Esophagus muscularis mucosa (tissue), 4 donors: ENCODE results near the gene IDE. TPM values are rescaled to one million over a fixed set of nuclear protein-coding genes. Genes with fewer than 3 reads are reported as not detected.

Experiments used
- DNase-seq: peaks from one replicate; pipeline ENCODE4 v3.0.0-alpha.2; 2017; ENCODE audit errors: extremely low spot score
- H3K27ac ChIP-seq, 4 donors: fragments of 200-600 bp; sonication (generic); replicated peaks in 1 of 4; 1 replicate in 3 of 4; 2 replicates in 1 of 4; pipeline ENCODE4 v1.5.1; 2016 to 2019; ENCODE audit warnings: mild to moderate bottlenecking in 1 of 4
- H3K27me3 ChIP-seq, 4 donors: fragments of 200-600 bp; sonication (generic); one replicate each; pipeline versions ENCODE4 v1.5.1 to v1.6.0; 2016 to 2019
- H3K36me3 ChIP-seq, 4 donors: fragments of 200-600 bp; sonication (generic); one replicate each; pipeline ENCODE4 v1.5.1; 2016 to 2019
- H3K4me1 ChIP-seq, 4 donors: fragments of 200-600 bp; sonication (generic); one replicate each; pipeline ENCODE4 v1.5.1; 2016 to 2019
- H3K4me3 ChIP-seq, 4 donors: fragments of 200-600 bp; sonication (generic); 1 replicate in 2 of 4; 2 replicates in 2 of 4; pipeline ENCODE4 v1.5.1; 2016 to 2019; ENCODE audit warnings: mild to moderate bottlenecking in 4 of 4, moderate library complexity in 1 of 4
- H3K9me3 ChIP-seq, 4 donors: fragments of 200-600 bp; sonication (generic); 1 replicate in 3 of 4; 2 replicates in 1 of 4; pipeline ENCODE4 v1.5.1; 2016 to 2019
- EP300 ChIP-seq: sonication (generic); formaldehyde crosslinking; IDR thresholded peaks from one replicate; pipeline ENCODE4 v1.6.1; 2017; ENCODE audit warnings: antibody characterized with exemption
- POLR2A ChIP-seq: fragments of 450-650 bp; IDR thresholded peaks from one replicate; pipeline ENCODE4 v1.6.1; 2017; ENCODE audit warnings: antibody characterized with exemption, moderate library complexity, mild to moderate bottlenecking, low read depth
- POLR2AphosphoS5 ChIP-seq, 2 donors: sonication (generic); formaldehyde crosslinking; IDR thresholded peaks; one replicate each; pipeline ENCODE4 v1.6.1; 2017; ENCODE audit warnings: antibody characterized with exemption in 2 of 2
- WGBS: methylation state at CpG from one replicate; pipeline ENCODE4 v1.1.5; 2018; 5-methylcytosine and 5-hydroxymethylcytosine counted together
- intact Hi-C: fragments of 100-400 bp; cut with DNase I; formaldehyde crosslinking; loops from one replicate; pipeline ENCODE4 v1.15.1; 2023
- total RNA-seq, 4 donors: library from RNA; depleted of rRNA; stranded (reverse); fragments of >200 nt; gene quantifications; one replicate each; pipeline versions ENCODE4 v1.1.0 to v1.2.1, GENCODE V29; 2016
- TF ChIP-seq, protein P1 (sequence below), 3 experiments: fragments of 200-600 bp in 2 of 3; fragments of 450-650 bp in 1 of 3; sonication (generic) in 2 of 3; IDR thresholded peaks; one replicate each; pipeline ENCODE4 v1.5.1; 2017 to 2019; ENCODE audit warnings: antibody characterized with exemption in 3 of 3, mild to moderate bottlenecking in 2 of 3, moderate library complexity in 1 of 3

IDE gene
- total RNA-seq, 4 donors from 2014 or later, result 27.0 to 33.1 (median 30.7) TPM

DNA sequence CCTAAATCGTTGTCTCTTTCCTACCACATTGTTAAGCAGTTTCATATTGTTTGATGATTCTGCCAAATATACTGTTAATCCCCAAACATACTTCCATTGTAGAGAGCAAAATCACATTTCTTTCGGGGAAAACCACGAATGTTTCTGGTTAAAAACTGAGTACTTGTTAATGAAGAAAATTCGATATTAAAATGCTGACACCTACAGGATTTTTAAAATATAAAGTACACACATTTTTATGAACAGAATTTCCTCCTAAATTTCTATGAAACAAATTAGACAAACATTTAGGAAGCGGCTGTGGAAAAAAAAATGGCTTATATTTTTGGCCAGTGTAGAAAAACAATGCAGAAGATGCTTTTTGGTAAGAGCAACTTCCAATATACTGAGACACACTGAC lies 68.8 kb downstream of the IDE start:
- no peaks in the 10 kb centered on the region for H3K27me3 ChIP-seq
- H3K4me1 ChIP-seq, result no peaks in the 10 kb centered on the region
- H3K4me3 ChIP-seq, result no peak overlapping the region
- WGBS, result 89% methylated on average over 5 of the region's 5 CpGs
- intact Hi-C loops, result no loop called here
- no peak for DNase-seq
- H3K27ac ChIP-seq, result no peak overlapping the region
- TF ChIP-seq POLR2AphosphoS5 (IDR thresholded peaks at IDR 0.05), result no peak
- TF ChIP-seq POLR2A, result no peak
- TF ChIP-seq, protein P1, sequence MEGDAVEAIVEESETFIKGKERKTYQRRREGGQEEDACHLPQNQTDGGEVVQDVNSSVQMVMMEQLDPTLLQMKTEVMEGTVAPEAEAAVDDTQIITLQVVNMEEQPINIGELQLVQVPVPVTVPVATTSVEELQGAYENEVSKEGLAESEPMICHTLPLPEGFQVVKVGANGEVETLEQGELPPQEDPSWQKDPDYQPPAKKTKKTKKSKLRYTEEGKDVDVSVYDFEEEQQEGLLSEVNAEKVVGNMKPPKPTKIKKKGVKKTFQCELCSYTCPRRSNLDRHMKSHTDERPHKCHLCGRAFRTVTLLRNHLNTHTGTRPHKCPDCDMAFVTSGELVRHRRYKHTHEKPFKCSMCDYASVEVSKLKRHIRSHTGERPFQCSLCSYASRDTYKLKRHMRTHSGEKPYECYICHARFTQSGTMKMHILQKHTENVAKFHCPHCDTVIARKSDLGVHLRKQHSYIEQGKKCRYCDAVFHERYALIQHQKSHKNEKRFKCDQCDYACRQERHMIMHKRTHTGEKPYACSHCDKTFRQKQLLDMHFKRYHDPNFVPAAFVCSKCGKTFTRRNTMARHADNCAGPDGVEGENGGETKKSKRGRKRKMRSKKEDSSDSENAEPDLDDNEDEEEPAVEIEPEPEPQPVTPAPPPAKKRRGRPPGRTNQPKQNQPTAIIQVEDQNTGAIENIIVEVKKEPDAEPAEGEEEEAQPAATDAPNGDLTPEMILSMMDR (IDR thresholded peaks at IDR 0.05), result no peak
- no peak for TF ChIP-seq EP300
- H3K9me3 ChIP-seq, result no peaks in the 10 kb centered on the region
- H3K36me3 ChIP-seq, result peaks cover 36 to 90% (median 55%) of the 10 kb centered on the region in 4 donors

DNA sequence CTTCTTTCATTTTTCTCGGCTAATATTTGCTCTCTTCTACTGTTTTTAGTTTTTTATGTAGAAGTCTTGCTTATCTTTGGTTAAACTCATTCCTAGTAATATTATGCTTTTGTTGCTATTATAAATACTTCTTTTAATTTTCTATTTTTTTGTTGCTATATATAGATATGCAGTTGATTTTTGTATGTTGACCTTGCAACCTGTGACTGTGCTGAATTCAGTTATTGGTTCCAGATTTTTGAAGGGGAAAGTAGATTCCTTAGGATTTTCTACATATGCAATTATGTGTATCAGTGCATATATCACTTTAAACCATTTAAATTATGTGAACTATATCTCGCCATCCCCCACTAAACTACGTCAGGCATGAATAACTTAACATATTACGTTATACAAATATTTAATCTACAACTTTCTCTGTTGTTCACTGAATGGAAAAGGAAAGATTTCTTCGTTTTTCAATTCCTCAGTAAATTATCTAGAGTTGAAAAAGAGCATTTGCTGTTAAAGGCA lies 71.5 kb downstream of the IDE start:
- TF ChIP-seq EP300 (no peak), POLR2A (no peak), POLR2AphosphoS5 (IDR thresholded peaks at IDR 0.05) (no peak)
- TF ChIP-seq, protein P1 (IDR thresholded peaks at IDR 0.05), result no peak
- H3K4me1 ChIP-seq, result no peaks in the 10 kb centered on the region
- intact Hi-C loops, result no loop called here
- WGBS, result 87% methylated on average over 5 of the region's 5 CpGs
- H3K27me3 ChIP-seq, result no peaks in the 10 kb centered on the region
- no peak overlapping the region for H3K4me3 ChIP-seq
- peaks cover 29 to 91% (median 56%) of the 10 kb centered on the region in 4 donors for H3K36me3 ChIP-seq
- H3K9me3 ChIP-seq, result no peaks in the 10 kb centered on the region
- DNase-seq, result no peak
- no peak overlapping the region for H3K27ac ChIP-seq

DNA sequence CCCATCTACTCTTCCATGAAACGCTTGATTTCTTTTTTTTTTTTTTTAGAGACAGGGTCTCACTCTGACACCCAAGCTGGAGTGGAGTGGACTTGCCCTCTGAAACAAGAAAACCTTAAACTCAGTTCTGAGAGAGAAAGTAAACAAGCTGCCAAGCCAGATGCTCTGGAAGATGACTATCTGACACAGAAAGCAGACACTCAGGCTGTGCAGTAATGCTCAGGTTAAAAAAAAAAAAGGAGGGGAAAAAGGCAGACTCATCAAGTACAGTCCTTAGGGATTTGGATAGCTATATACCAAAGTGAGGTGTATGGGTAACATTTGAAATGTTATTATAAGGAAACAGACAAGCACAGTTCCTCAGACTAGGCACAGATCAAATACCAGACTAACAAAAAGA lies 80.5 kb downstream of the IDE start:
- Histone ChIP-seq H3K4me3 (no peak overlapping the region), H3K9me3 (no peaks in the 10 kb centered on the region), H3K4me1 (peaks cover 0 to 2% (median 0%) of the 10 kb centered on the region in 4 donors), H3K27ac (no peak overlapping the region), H3K27me3 (no peaks in the 10 kb centered on the region), H3K36me3 (peaks cover 24 to 71% (median 37%) of the 10 kb centered on the region in 4 donors)
- 71% methylated on average over 1 of the region's 1 CpG for WGBS
- intact Hi-C loops, result no loop called here
- TF ChIP-seq POLR2A (no peak), EP300 (no peak), POLR2AphosphoS5 (IDR thresholded peaks at IDR 0.05) (no peak)
- TF ChIP-seq, protein P1 (IDR thresholded peaks at IDR 0.05), result no peak
- no peak for DNase-seq

DNA sequence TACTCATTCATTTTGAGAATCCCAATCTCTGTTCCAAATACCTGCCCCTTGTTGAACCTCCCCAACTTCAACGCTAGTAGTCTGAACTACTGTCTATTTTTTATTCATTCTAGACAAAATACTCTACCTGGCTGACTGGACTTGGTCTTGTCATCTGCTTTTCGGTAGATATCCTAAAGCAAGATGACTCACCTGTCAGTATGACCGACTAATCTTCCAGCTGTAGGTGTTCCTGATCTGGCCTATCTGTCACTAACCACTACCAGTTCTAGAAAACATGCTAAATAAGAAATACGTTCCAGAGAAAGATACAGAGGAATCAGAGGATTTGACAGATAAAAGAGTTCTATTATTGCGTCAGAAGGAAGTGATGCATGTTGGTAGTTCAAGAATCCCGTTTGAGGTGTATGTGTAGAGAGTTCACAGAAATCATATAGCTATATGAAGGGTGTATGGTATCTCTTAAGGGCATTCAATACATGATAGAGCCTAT lies 81.1 kb downstream of the IDE start:
- TF ChIP-seq POLR2A, result no peak
- no peak for TF ChIP-seq EP300
- no peak for TF ChIP-seq POLR2AphosphoS5 (IDR thresholded peaks at IDR 0.05)
- TF ChIP-seq, protein P1 (IDR thresholded peaks at IDR 0.05), result no peak
- no peaks in the 10 kb centered on the region for H3K27me3 ChIP-seq
- peaks cover 0 to 2% (median 0%) of the 10 kb centered on the region in 4 donors for H3K4me1 ChIP-seq
- no peak overlapping the region for H3K4me3 ChIP-seq
- no peak overlapping the region for H3K27ac ChIP-seq
- H3K36me3 ChIP-seq, result peaks cover 28 to 71% (median 40%) of the 10 kb centered on the region in 4 donors
- intact Hi-C loops, result no loop called here
- H3K9me3 ChIP-seq, result no peaks in the 10 kb centered on the region
- no peak for DNase-seq
- 94% methylated on average over 6 of the region's 6 CpGs for WGBS

DNA sequence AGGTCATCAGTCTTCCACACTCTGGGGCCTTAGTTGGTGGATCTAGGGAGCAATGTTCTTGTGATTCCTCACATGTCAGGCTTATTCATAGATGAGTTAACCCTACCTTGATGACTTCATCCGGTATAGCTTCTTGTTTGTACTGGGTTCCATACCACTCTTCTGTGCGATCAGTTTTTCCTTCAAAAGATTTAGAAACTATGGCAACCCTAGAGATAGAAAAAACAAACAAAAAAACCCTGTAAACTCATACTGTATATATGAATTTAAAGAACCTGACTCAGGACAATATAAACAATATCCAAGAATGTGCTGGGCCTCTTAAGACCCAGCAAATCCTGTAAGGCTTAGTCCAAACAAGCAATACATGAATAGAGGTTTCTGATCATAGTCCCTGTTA lies 83.5 kb downstream of the IDE start:
- intact Hi-C loops, result no loop called here
- 96% methylated on average over 2 of the region's 2 CpGs for WGBS
- H3K4me3 ChIP-seq, result no peak overlapping the region
- no peak for DNase-seq
- H3K36me3 ChIP-seq, result peaks cover 33 to 80% (median 57%) of the 10 kb centered on the region in 4 donors
- no peaks in the 10 kb centered on the region for H3K9me3 ChIP-seq
- no peak overlapping the region for H3K27ac ChIP-seq
- H3K27me3 ChIP-seq, result no peaks in the 10 kb centered on the region
- TF ChIP-seq POLR2AphosphoS5 (IDR thresholded peaks at IDR 0.05), result no peak
- no peak for TF ChIP-seq EP300
- no peak for TF ChIP-seq POLR2A
- TF ChIP-seq, protein P1 (IDR thresholded peaks at IDR 0.05), result no peak
- H3K4me1 ChIP-seq, result peaks cover 0 to 2% (median 0%) of the 10 kb centered on the region in 4 donors
